SK-MEL-5 (cell line): Measurements from ENCODE around the gene TNFRSF4. TPM values are rescaled to one million over a fixed set of nuclear protein-coding genes. Genes with fewer than 3 reads are reported as not detected.
"Not testable (repeated sequence)": the region's sequence is repeated elsewhere in the genome, so short reads cannot be mapped to it uniquely, and the experiment has no call there.

Source experiments
- DNase-seq: peaks from one replicate; pipeline ENCODE4 v3.0.0-alpha.2; 2016; ENCODE audit warnings: low read depth, low spot score
- in situ Hi-C: cut with HindIII; loops from 2 replicates; pipeline ENCODE4 v1.10.0; 2016; ENCODE audit warnings: low sequenced_read_pairs, high pct_unique_total_duplicates, low pct_unique_long_range_greater_than_20kb
- total RNA-seq: library from RNA; depleted of rRNA; stranded (reverse); fragments of >200 nt; shearing (Covaris generic); gene quantifications from 2 replicates; pipeline ENCODE4 v1.2.3, GENCODE V29; 2014

The TNFRSF4 gene
- total RNA-seq, 1 experiment from 2014 or later = not detected

GRCh38 chr1:1181129-1181937 lies 32.6 kb downstream of the TNFRSF4 start:
- no peak for DNase-seq
- in situ Hi-C loops = no loop called here

GRCh38 chr1:1179983-1180861 lies 33.7 kb downstream of the TNFRSF4 start:
- in situ Hi-C loops = no loop called here
- DNase-seq = no peak

GRCh38 chr1:1179346-1179982 lies 34.5 kb downstream of the TNFRSF4 start:
- DNase-seq = no peak
- in situ Hi-C loops = no loop called here

- in situ Hi-C loops = no loop called here
- no peak for DNase-seq
Observed at GRCh38 chr1:1178794-1179331, 35.1 kb downstream of the TNFRSF4 start.

- in situ Hi-C loops = no loop called here
- DNase-seq = no peak
Observed at GRCh38 chr1:1177452-1178206, 36.3 kb downstream of the TNFRSF4 start.

GRCh38 chr1:1176931-1177330 lies 37.0 kb downstream of the TNFRSF4 start:
- no peak for DNase-seq
- in situ Hi-C loops = no loop called here

GRCh38 chr1:1176063-1176761 lies 37.7 kb downstream of the TNFRSF4 start:
- in situ Hi-C loops, DNase-seq: not testable (repeated sequence)

- no peak for DNase-seq
- in situ Hi-C loops = no loop called here
Observed at GRCh38 chr1:1175221-1176062, 38.5 kb downstream of the TNFRSF4 start.

- no peak for DNase-seq
- in situ Hi-C loops = no loop called here
Observed at GRCh38 chr1:1173793-1174415, 40.0 kb downstream of the TNFRSF4 start, which contains the start of gene TTLL10. TSS of gene TTLL10 (plus strand) at chr1:1173880. CDS start at chr1:1179216, 5,336 bp downstream.

GRCh38 chr1:1173061-1173792 lies 40.7 kb downstream of the TNFRSF4 start:
- in situ Hi-C loops = no loop called here
- DNase-seq = no peak

GRCh38 chr1:1171546-1172340 lies 42.2 kb downstream of the TNFRSF4 start:
- in situ Hi-C loops = no loop called here

GRCh38 chr1:1171161-1171545 lies 42.8 kb downstream of the TNFRSF4 start:
- DNase-seq = no peak
- in situ Hi-C loops = no loop called here

More at GRCh38 chr1:1171546-1172340, 42.2 kb downstream of the TNFRSF4 start:
- DNase-seq = no peak

- DNase-seq = no peak
- in situ Hi-C loops = no loop called here
Observed at GRCh38 chr1:1170215-1171091, 43.5 kb downstream of the TNFRSF4 start.
